Left forelimb (tissue), 1 donor: ENCODE results near the gene CCDC85C.

Experiments used
- DNase-seq: peaks from one replicate; pipeline ENCODE4 v3.0.0-alpha.2; 2018; ENCODE audit warnings: low spot score

Gene CCDC85C

GRCh38 chr14:99589651-99590530 is 14.1 kb downstream of the CCDC85C start:
- DNase-seq, result no peak

- DNase-seq, result no peak
Observed at GRCh38 chr14:99589031-99589441, 15.0 kb downstream of the CCDC85C start.

- DNase-seq, result no peak
Observed at GRCh38 chr14:99587460-99588278, 16.3 kb downstream of the CCDC85C start.

GRCh38 chr14:99586761-99587459 is 17.1 kb downstream of the CCDC85C start:
- DNase-seq, result no peak

- DNase-seq, result no peak
Observed at GRCh38 chr14:99586054-99586760, 17.8 kb downstream of the CCDC85C start.

GRCh38 chr14:99584823-99585222 is 19.2 kb downstream of the CCDC85C start:
- DNase-seq, result no peak

- no peak for DNase-seq
Observed at GRCh38 chr14:99581938-99582337, 22.1 kb downstream of the CCDC85C start.

- no peak for DNase-seq
Observed at GRCh38 chr14:99581374-99581773, 22.6 kb downstream of the CCDC85C start.

- no peak for DNase-seq
Observed at GRCh38 chr14:99579903-99580571, 24.0 kb downstream of the CCDC85C start.

- DNase-seq, result no peak
Observed at GRCh38 chr14:99579120-99579836, 24.7 kb downstream of the CCDC85C start.

GRCh38 chr14:99578541-99579101 is 25.4 kb downstream of the CCDC85C start:
- no peak for DNase-seq

GRCh38 chr14:99576761-99577705 is 27.0 kb downstream of the CCDC85C start:
- DNase-seq, result no peak

- no peak for DNase-seq
Observed at GRCh38 chr14:99576304-99576703, 27.7 kb downstream of the CCDC85C start.

GRCh38 chr14:99575043-99576023 is 28.7 kb downstream of the CCDC85C start:
- DNase-seq, result no peak

GRCh38 chr14:99574099-99574880 is 29.7 kb downstream of the CCDC85C start:
- DNase-seq, result no peak

GRCh38 chr14:99573436-99574098 is 30.4 kb downstream of the CCDC85C start:
- DNase-seq, result no peak

GRCh38 chr14:99573000-99573330 is 31.0 kb downstream of the CCDC85C start:
- no peak for DNase-seq
